Measurements from ENCODE around the gene SLC25A19.
"Not testable (repeated sequence)": the region's sequence is repeated elsewhere in the genome, so short reads cannot be mapped to it uniquely, and the experiment has no call there.

The SLC25A19 gene

DNA sequence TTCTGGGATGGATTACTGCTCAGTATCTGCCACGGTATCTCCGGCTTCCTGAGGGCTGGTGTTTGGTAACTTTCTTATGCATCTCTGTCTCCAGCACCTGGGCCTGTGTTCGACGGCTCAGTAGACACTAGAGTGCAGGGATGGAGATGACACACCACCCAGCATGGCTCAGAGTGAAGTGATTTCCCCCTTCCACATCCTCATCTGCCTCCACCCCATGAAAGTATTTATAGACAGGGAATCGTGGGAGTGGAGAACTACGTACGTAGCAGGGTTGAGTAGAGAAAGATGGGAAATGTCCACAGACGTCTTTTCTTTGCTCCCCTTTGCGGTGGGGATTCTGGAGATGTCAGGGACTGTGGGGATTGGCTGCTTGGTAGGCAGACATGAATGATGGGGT lies 11.8 kb upstream of the SLC25A19 start:
- no peak for DNase-seq

DNA sequence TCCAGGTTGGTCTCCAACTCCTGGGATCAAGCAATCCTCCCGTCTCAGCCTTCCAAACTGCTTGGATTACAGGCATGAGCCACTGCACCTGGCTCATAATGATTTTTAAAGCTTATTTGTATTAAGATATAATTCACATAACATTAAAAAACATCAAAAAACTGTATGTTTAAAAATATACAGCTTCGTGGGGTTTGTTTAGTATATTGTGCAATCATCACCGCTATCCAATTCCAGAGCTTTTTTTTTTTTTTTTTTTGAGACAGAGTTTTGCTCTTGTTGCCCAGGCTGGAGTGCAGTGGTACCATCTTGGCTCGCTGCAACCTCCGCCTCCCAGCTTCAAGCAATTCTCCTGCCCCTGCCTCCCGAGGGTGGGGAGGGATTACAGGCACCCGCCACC lies 11.0 kb upstream of the SLC25A19 start:
- DNase-seq = no peak

DNA sequence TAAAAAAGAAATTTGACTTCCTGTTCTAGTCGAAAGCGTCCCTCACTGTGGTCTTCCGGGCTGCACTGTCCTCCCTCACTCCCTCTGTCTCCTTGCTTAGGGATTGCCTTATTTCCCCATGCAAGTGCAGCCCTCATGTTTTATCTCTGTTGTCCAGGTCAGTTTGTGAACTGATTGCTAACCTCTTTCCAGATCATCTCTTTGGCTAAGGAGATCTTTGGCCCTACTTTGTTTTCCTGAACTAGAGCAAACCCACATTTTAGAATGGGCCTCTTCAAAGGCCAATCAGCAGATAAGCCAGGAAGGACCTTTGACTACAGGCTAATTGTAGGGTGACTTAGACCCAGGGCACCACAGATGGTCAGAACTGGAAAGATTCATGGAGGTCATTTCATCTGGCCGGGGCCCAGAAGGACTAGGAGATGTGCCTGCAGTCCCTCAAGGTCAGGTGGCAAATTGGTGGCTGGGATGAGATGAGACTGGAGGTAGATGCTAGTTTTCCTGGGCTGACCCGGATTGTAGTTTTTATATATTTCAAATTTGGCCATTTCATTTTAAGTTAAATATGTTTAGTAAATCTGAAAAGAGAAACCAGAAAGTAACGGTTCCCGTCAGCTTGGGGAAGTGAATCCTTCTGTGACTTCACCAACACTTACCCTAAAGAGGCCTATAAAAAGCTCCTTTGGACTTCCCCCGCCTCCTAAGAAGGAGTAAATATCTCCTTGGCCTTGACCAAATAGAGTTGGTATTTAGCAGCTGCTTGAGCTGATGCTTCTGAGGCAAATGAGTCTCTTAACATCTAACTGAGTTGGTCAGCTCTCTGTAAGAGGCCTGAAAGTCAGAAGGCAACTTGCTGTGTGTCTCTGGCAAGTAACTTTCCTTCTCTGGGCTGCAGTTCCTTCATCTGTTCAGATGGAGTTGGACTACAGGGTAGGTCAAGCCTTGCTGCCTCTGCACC lies 6.2 kb upstream of the SLC25A19 start:
- DNase-seq = no peak

DNA sequence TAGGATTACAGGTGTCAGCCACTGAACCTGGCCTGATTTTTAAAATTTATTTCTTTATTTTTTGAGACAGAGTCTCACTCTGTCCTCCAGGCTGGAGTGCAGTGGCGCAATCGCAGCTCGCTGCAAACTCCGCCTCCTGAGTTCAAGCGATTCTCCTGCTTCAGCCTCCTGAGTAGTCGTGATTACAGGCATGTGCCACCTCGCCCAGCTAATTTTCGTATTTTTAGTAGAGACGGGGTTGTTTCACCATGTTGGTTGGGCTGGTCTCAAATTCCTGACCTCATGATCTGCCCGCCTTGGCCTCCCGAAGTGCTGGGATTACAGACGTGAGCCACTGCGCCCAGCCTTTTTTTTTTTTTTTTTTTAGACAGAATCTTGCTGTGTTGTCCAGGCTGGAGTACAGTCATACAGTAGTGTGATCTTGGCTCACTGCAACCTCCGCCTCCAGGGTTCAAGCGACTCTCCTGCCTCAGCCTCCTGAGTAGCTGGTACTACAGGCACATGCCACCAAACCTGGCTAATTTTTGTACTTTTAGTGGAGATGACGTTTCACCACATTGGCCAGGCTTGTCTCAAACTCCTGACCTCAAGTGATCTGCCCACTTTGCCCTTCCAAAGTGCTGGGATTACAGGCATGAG lies 3.7 kb upstream of the SLC25A19 start:
- DNase-seq = not testable (repeated sequence)

DNA sequence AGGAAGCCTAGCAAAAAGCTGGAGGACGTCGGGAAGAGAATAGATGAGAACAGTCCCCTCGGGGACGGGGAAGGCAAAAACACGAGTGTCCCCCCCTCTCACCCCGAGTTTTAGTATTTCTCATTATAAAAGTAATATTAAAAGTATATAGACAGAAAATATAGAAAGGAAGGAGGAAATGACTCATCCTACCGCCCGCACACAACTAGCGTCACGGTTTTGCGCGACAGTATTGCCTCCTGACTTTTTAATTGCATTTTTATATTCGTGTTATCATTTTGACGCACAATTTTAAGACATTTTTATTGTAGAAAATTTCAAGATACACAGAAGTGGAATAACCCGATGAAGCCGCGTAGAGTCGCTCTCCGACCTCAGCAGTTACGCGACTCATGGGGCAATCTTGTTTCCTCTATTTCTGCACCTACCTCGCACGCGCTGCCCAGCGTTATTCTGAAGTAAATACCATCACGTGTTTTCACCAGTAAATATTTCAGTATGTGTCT lies 652 bp upstream of the SLC25A19 start:
- DNase-seq = peak; percentile 76

DNA sequence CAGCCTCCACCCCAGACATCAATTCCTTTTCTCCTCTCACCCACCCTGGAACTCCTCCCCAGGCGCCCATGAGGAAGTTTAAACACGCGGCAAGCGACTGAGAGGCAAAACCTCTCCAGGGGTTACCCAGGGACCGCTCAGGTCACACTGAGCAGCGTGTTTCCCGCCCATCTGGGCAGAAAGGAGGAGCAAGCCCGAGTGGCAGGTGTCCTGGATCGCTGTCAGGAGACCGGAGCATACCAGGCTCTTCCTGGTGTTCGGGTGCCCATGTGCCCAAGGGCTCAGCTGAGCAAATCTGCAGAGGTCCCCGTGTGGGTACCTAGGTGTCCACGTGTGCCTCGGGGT lies 491 bp downstream of the SLC25A19 start:
- peak; percentile 73 for DNase-seq

DNA sequence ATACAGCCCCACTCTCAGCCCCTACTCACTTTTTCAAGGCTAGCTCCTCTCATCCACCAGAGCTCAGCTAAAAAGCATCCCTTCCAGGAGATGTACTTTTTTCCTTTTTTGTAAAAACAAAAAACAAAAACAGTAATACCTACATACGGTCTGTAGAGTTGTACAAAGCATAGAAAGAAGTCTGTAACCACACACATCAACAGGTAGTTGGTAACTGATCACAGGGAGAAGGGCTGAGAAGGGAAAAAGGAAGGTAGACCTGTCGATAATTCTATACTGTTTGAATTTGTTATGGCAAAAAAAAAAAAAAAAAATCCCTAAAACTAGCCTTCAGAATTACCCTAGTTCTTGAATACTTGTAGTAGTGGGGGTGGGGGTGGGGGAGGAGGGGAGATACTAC lies 874 bp downstream of the SLC25A19 start:
- no peak for DNase-seq

DNA sequence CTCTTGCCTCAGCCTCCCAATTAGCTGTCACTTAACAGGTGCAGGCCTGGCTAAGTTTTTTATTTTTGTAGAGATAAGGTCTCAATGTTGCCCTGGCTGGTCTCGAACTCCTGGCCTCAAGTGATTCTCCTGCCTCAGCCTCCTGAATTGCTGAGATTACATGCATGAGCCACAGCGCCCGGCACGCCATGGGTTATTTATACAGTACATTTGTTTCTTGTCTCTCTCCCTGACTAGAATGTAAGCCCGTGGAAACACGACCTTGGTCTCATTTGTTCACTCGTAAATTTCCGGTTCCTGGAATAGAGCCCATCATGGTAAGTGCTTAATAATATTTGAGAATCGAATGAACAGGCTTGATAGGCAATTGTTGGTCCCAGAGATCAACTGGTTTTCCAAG lies 2.0 kb downstream of the SLC25A19 start:
- DNase-seq = no peak

DNA sequence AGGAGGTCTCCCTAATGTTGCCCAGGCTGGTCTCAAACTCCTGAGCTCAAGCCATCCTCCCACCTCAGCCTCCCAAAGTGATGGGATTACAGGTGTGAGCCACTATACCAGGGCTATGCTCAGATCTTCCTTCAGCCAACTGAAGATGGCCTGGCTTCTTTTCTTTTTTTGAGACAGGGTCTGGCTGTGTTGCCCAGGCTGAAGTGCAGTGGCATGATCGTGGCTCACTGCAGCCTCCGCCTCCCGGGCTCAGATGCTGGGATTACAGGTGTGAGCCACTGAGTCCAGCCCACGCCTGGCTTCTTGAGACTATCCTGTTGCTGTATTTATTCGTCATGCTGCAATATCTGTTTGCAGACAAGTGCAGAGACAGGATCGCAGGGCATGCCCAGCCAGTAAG lies 4.1 kb downstream of the SLC25A19 start:
- no peak for DNase-seq

DNA sequence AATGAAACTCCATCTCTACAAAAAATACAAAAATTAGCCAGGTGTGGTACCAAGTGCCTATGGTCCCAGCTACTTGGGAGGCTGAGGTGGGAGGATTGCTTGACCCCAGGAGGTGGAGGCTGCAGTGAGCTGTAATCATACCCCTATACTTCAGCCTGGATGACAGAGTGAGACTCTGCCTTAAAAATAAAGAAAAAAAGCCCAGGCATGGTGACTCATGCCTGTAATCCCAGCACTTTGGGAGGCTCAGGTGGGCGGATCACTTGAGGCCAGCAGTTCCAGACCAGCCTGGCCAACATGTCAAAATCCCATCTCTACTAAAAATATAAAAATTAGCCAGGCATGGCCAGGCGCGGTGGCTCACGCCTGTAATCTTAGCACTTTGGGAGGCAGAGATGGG lies 9.0 kb downstream of the SLC25A19 start:
- DNase-seq = not testable (repeated sequence)

DNA sequence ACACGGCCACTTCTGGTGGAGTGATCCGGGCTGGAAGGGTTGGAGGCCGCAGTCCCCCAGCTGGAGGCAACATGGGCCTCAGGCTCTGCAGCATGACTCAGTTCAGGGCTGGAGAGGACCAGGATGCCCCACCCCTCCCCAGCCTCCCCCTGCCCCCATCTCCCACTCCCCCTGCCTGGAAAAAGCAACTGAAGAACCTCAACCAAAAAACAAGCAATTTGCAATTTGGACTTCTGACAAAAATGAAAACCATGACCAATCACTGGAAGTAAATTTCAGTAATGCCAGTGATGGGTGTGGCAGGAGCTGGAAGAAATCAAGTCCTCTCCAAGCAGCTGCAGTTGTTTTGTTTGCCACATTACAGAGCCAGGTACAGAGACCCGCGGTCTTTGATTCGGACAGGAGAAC lies 11.6 kb downstream of the SLC25A19 start:
- no peak for DNase-seq

DNA sequence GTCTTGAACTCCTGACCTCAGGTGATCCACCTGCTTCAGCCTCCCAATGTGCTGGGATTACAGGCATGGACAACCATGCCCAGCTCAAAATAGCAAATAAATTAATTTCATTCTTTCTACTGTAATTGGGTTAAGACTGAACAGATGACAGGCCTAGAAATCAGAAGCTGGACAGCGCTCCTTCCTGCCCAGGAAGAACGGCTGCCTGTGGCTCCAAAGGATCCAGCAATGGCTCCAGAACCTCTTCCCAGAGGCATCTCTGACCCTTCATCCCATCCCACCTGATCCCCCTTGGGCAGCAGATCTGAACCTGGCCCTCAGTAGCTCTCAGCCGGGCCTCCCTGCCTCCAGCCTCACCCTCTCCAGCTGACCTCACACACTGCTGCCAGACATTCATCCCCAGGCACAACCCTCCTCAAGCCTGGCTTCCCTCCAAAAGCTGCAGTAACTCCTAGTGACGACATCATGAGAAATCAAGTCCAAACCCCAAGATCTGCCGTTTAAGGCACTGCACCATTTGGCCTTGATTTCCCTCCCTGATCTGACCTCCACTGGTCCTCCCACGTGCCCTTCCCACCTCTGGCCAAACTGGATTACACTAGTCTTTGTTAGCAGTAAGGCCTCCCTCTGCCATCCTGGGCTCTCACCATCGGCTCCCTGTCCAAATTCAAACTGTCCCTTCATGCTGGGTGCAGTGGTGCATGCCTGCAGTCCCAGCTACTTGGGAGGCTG lies 15.1 kb downstream of the SLC25A19 start:
- peak; percentile 56 for DNase-seq

DNA sequence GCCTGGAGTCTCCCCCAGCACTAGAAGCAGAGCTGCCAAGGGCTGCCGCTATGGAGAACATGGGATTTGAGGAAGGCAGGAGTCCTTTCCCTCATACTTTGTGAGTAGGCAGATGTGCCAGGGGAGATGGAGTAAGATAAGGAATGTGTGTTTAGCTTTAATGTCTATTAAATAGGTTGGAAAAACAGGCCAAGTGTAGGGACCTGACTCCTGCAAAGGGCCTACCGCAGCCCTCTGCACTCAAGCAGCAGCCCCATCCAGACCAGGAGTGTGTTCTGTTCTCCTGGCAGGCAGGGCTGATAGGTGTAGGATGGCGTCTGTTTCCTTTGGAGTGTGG lies 16.4 kb downstream of the SLC25A19 start:
- no peak for DNase-seq

DNA sequence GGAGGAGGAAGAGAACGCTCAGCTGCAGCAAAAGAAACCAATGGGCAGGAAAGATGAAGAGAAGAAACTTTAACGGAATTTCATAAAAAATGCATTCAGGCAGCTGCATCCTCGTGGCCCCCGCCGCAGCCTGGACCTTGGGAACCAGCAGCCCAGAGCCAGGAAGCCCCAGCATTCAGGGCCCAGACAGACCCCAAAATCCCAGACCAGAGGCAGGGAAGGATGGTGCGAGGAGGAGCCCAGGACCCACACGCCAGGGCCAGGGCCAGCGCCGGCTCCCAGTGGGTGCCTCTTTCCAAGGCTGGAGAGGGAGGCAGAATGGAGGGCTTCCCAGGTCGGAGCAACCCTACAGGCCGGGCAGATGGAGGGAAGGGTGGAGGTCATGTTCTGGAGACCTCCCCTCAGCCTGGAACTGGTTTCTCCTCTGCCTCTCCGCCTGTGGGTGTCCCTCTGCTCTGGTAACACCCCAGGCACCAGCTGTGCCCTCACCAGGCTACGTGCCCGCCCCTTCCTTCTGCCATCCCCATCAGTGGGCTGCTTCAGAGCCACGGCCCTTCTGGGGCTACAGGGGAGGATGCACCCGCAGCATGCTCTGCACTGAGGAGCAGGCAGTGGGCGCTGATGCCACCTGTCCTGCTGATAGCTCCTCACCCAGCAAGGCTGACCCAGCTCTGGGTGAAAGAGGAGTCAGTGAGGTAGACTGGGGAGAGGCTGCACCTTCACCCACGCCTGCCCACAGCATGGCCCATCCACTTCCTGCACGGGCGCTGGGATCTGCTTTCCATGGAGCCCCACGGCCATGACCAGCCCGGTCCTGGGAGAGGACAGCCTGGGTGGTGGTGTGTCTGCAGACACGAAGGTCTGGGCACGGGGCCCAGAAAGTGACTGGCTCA lies 17.0 kb downstream of the SLC25A19 start:
- DNase-seq = peak; percentile 36

DNA sequence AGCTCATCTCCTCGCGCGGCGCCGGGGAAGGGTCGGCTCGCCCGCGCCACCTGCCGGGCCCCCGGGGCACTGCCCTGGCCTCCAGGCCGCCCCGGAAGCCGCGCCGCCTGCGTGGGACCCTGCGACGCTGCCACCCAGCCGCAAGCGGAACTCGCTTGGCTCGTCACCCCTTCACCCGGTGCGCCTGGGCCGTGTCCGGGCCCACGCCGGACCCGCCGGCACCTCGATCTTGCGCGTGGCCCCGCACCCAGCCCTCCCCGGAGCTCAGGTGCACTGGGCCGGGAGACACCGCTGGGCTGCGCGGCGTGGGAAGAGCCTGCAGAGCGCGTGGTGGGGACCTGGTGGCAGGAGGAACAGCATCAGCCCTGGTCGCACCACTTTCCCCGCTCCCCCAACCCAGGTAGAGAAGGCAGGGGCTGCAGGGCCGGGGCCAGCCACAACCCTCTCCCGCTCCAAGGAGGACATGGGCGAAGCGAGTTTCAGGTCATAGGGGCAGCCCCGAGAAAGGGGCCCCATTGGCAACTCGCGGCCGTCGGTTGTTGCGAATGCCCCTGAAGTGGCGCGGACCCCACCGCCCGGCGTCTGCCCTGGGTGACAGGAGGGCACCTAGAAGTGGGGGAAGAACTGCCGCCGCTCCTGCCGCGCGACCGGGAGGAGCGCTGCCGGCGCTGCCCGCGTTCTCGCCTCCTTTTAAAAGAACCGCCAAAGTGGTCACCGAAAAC lies 17.8 kb downstream of the SLC25A19 start:
- DNase-seq = peak; percentile 82

DNA sequence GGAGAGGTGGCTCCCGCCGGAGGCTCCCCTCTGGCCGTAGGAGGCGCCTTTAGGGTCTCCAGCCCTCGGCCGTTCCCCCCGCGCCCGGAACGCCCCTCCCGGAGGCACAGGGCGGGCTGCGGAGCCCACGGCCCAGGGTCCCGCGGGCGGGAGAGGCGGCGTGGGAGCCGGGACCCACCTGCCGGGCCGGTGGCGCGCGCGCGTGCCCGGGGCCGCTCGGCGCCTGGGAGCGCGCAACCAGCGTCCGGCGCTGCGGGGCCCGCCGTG lies 18.3 kb downstream of the SLC25A19 start, which contains the start of gene MIF4GD:
MIF4GD (minus strand) TSS at position 266 of the 267 bp plus-strand sequence. CDS start 1,036 bp downstream, outside the sequence.
- DNase-seq = no peak

DNA sequence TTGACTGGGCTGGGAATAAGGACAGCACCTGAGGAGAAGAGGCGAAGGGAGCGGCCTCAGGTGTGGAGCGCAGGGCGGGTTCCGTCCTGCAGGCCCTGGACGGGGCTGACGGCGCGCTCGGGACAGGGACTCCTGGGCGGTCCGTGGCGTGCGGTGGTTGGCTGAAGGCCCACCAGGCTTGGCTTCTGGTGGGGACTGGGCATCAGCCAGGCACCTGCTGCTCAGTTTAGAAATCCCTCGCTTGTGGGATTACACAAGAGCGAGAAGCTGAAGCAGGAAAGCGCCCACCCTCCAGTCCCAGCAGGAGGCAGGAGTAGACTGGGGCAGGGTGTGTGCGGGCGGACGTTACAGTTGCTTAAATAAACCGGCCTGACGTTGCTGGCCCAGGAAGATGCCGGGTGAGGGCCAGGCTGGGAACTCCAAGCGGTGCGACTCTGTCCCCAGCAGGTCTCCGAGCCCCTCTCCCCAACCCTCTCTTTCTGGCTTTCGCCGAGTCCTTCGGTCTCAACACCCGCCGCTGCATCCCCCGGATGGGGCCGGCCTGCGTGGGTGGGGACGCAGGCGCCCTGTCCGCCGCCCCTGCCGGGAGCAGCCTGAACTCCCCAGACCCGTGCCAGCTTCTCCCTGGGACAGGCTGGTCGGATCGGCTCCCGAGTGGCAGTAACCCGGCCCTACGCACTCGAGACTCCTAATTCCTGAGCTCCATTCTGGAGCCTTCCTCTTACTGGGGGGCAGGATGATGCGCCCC lies 18.8 kb downstream of the SLC25A19 start:
- peak; percentile 74 for DNase-seq

DNA sequence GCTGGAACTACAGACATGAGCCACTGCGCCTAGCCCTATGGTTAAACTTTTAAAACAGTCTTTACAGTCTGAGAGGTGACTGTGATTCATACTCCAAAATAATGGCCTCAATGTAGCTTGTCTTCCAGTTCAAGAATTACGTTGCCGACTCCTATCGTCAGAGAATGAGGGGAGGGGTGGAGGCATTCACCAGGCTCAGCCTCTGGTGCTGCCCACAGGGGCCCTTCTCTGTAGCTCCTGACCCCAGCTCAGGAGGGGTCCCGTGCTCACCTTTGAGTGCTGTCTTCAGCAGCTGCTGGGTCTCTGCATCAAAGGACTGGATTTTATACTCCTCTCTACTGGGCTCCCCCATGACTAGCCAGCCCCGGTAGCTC lies 19.4 kb downstream of the SLC25A19 start:
- peak; percentile 14 for DNase-seq

DNA sequence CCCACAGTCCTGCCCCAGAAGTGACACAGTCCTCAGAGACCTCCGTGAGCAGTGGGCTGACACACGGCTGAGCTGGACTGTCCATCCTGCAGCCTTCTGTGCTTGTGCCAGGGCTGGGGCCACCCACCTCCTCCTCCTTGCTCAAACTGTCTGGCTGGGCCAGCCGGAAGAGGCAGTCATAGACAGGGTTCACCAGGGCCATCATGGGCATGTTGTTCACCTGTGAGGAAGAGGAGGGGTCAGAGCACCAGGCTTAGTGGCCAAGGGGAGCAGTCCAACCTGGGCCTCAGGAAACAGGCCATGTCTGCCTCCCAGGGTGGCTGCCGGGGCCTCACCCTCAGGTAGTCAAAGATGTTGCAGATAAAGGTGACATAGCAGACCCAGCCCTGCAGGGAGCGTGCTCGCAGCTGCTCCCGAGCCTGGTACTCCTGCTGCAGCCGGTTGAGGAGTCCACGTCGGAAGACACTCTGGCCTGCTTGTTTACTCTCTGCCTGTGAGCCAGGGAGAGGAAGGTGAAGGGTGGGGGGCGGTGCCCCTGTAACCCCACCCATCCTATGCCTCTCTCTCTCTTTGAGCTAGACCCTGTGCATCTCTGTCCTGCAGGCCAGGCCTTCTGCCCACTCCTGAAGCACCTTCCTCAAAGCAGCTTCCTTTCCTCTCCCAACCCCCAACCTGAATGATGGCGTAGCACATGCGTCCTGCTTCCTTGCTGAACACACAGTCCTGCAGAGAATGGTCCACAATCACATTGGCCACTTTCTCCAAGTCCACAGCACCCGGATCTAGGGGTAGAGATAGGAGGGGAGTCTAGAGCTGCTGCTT lies 21.6 kb downstream of the SLC25A19 start:
- no peak for DNase-seq

DNA sequence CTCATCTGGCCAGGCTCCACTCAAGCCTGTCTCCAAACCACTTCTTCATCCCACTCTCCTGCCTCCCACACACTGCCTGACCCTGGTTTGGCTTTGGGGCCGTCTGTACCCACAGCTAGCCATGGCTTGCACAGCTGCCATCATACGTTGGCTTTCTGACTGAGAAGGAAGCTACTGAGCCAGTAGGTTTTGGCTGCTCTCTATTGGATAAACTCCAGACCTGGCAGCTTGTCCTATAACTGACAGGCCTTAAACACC lies 22.2 kb downstream of the SLC25A19 start:
- no peak for DNase-seq
